Activated effector memory CD4-positive, alpha-beta T cell treated with anti-CD3 and anti-CD28 coated beads, Interleukin-2, amount 50 U/mL, for 16 hours (primary cell): ENCODE measurements around the gene FAM20C.

Experiments
- DNase-seq: peaks from one replicate; pipeline ENCODE4 v3.0.0-alpha.2; 2020

FAM20C gene

GRCh38 chr7:277228-277627 lies 84.9 kb downstream of the FAM20C start:
- peak; percentile 30 for DNase-seq

GRCh38 chr7:278081-278480 lies 85.7 kb downstream of the FAM20C start:
- DNase-seq = no peak

- DNase-seq = no peak
Observed at GRCh38 chr7:279821-280220, 87.5 kb downstream of the FAM20C start.

- DNase-seq = no peak
Observed at GRCh38 chr7:280461-280860, 88.1 kb downstream of the FAM20C start.

- DNase-seq = no peak
Observed at GRCh38 chr7:281637-282036, 89.3 kb downstream of the FAM20C start.

- DNase-seq = no peak
Observed at GRCh38 chr7:282621-283020, 90.2 kb downstream of the FAM20C start.

- DNase-seq = peak; percentile 59
Observed at GRCh38 chr7:284762-285722, 92.7 kb downstream of the FAM20C start.

GRCh38 chr7:285731-286130 lies 93.4 kb downstream of the FAM20C start:
- peak; percentile 50 for DNase-seq

GRCh38 chr7:286266-286665 lies 93.9 kb downstream of the FAM20C start:
- DNase-seq = peak; percentile 38

GRCh38 chr7:288671-289101 lies 96.3 kb downstream of the FAM20C start:
- DNase-seq = peak; percentile 28

GRCh38 chr7:289209-289755 lies 96.9 kb downstream of the FAM20C start:
- DNase-seq = peak; percentile 9

GRCh38 chr7:289756-290553 lies 97.6 kb downstream of the FAM20C start, which contains the start of gene FOXL3:
FOXL3 (plus strand) TSS chr7:290170; CDS start chr7:290170, 0 bp downstream.
- DNase-seq = peak; percentile 42

GRCh38 chr7:290554-291372 lies 98.4 kb downstream of the FAM20C start:
- peak; percentile 45 for DNase-seq

GRCh38 chr7:291373-292092 lies 99.2 kb downstream of the FAM20C start:
- DNase-seq = peak; percentile 31

- peak; percentile 12 for DNase-seq
Observed at GRCh38 chr7:292226-292625, 99.9 kb downstream of the FAM20C start.

GRCh38 chr7:292826-293225 lies 100.5 kb downstream of the FAM20C start:
- DNase-seq = peak; percentile 50

- peak; percentile 27 for DNase-seq
Observed at GRCh38 chr7:293681-294439, 101.5 kb downstream of the FAM20C start.

- peak; percentile 51 for DNase-seq
Observed at GRCh38 chr7:294440-295154, 102.2 kb downstream of the FAM20C start.

GRCh38 chr7:295155-296154 lies 103.1 kb downstream of the FAM20C start:
- peak; percentile 45 for DNase-seq
